Parathyroid adenoma (tissue), 2 donors: ENCODE measurements around the gene OR51V1.

Source experiments
- H2AFZ ChIP-seq: fragments of 300-600 bp; sonication (generic); one replicate; pipeline ENCODE4 v1.7.0; 2017; ENCODE audit warnings: antibody characterized with exemption, mild to moderate bottlenecking
- H3K27ac ChIP-seq: fragments of 300-600 bp; sonication (generic); one replicate; pipeline ENCODE4 v1.7.0; 2017
- H3K27me3 ChIP-seq: fragments of 300-600 bp; sonication (generic); one replicate; pipeline ENCODE4 v1.7.0; 2017; ENCODE audit warnings: low read length; ENCODE audit not compliant: control insufficient read depth, insufficient read depth
- H3K36me3 ChIP-seq: fragments of 300-600 bp; sonication (generic); one replicate; pipeline ENCODE4 v1.7.0; 2017; ENCODE audit warnings: low read length; ENCODE audit not compliant: control insufficient read depth, insufficient read depth
- H3K4me1 ChIP-seq: fragments of 300-600 bp; sonication (generic); one replicate; pipeline ENCODE4 v1.7.0; 2017; ENCODE audit warnings: control low read depth
- H3K4me2 ChIP-seq: fragments of 300-600 bp; sonication (generic); one replicate; pipeline ENCODE4 v1.7.0; 2017; ENCODE audit warnings: low read length
- H3K4me3 ChIP-seq: fragments of 300-600 bp; sonication (generic); one replicate; pipeline ENCODE4 v1.7.0; 2017; ENCODE audit warnings: low read depth, low read length
- H3K79me2 ChIP-seq: fragments of 300-600 bp; sonication (generic); one replicate; pipeline ENCODE4 v1.7.0; 2017; ENCODE audit warnings: control low read depth
- H3K9ac ChIP-seq: fragments of 300-600 bp; sonication (generic); one replicate; pipeline ENCODE4 v1.7.0; 2017; ENCODE audit warnings: mild to moderate bottlenecking
- H3K9me3 ChIP-seq: fragments of 300-600 bp; sonication (generic); one replicate; pipeline ENCODE4 v1.7.0; 2017; ENCODE audit warnings: low read length; ENCODE audit not compliant: control insufficient read depth
- TF ChIP-seq, protein P1 (sequence below): fragments of 300-600 bp; sonication (generic); IDR thresholded peaks from one replicate; pipeline ENCODE4 v1.7.0; 2017; ENCODE audit warnings: antibody characterized with exemption, mild to moderate bottlenecking
- donor health status: primary hyperparathyroidism.

The OR51V1 gene

DNA sequence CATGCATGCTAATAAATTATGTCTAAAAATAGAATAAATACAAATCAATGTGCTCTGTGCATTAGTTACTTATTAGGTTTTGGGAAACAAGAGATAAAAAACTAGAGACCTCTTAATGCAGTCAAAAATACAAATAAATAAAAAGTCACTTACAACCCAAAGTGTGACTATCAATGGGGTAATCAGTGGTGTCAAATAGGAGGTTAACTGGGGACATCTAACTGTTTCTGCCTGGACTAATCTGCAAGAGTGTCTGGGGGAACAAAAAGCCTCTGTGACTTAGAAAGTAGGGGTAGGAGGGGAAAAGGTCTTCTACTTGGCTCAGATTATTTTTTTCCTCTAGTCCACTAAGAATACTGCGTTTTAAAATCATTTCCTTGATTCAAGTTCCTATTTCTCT, 27.2 kb upstream of the OR51V1 start:
- Histone ChIP-seq H3K79me2 (no peaks in the 10 kb centered on the region), H2AFZ (no peak overlapping the region), H3K36me3 (no peaks in the 10 kb centered on the region), H3K9me3 (no peaks in the 10 kb centered on the region), H3K9ac (no peak overlapping the region), H3K4me3 (no peak overlapping the region), H3K27ac (no peak overlapping the region), H3K4me2 (no peak overlapping the region), H3K27me3 (no peaks in the 10 kb centered on the region), H3K4me1 (no peaks in the 10 kb centered on the region)
- TF ChIP-seq, protein P1, sequence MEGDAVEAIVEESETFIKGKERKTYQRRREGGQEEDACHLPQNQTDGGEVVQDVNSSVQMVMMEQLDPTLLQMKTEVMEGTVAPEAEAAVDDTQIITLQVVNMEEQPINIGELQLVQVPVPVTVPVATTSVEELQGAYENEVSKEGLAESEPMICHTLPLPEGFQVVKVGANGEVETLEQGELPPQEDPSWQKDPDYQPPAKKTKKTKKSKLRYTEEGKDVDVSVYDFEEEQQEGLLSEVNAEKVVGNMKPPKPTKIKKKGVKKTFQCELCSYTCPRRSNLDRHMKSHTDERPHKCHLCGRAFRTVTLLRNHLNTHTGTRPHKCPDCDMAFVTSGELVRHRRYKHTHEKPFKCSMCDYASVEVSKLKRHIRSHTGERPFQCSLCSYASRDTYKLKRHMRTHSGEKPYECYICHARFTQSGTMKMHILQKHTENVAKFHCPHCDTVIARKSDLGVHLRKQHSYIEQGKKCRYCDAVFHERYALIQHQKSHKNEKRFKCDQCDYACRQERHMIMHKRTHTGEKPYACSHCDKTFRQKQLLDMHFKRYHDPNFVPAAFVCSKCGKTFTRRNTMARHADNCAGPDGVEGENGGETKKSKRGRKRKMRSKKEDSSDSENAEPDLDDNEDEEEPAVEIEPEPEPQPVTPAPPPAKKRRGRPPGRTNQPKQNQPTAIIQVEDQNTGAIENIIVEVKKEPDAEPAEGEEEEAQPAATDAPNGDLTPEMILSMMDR = no peak

DNA sequence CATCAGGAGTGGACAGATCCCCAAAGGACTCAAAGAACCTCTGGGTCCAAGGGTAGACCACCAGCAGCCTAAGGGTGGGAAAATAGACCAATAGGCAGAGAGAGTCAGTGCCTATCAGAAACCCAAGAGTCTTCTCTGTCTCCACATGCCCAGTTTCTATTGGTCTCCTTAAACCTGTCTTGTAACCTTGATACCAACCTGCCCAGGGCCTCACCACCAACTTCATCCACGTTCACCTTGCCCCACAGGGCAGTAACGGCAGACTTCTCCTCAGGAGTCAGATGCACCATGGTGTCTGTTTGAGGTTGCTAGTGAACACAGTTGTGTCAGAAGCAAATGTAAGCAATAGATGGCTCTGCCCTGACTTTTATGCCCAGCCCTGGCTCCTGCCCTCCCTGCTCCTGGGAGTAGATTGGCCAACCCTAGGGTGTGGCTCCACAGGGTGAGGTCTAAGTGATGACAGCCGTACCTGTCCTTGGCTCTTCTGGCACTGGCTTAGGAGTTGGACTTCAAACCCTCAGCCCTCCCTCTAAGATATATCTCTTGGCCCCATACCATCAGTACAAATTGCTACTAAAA, 26.3 kb upstream of the OR51V1 start, which contains the start of gene HBB:
TSS of gene HBB (minus strand) at position 340 of the 579 bp plus-strand sequence. CDS start at position 290, 50 bp downstream.
- TF ChIP-seq, protein P1 = no peak
- Histone ChIP-seq H3K27ac (no peak within 1 kb of the TSS), H3K36me3 (no peaks in the 10 kb centered on the region), H3K79me2 (no peaks in the 10 kb centered on the region), H2AFZ (no peak within 1 kb of the TSS), H3K9ac (no peak within 1 kb of the TSS), H3K4me1 (no peaks in the 10 kb centered on the region), H3K4me2 (no peak within 1 kb of the TSS), H3K9me3 (no peaks in the 10 kb centered on the region), H3K27me3 (no peaks in the 10 kb centered on the region), H3K4me3 (no peak within 1 kb of the TSS)

DNA sequence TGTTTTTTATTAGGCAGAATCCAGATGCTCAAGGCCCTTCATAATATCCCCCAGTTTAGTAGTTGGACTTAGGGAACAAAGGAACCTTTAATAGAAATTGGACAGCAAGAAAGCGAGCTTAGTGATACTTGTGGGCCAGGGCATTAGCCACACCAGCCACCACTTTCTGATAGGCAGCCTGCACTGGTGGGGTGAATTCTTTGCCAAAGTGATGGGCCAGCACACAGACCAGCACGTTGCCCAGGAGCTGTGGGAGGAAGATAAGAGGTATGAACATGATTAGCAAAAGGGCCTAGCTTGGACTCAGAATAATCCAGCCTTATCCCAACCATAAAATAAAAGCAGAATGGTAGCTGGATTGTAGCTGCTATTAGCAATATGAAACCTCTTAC, 25.0 kb upstream of the OR51V1 start:
- H3K36me3 ChIP-seq = no peaks in the 10 kb centered on the region
- no peaks in the 10 kb centered on the region for H3K4me1 ChIP-seq
- no peaks in the 10 kb centered on the region for H3K79me2 ChIP-seq
- H3K9ac ChIP-seq = no peak overlapping the region
- H3K27ac ChIP-seq = no peak overlapping the region
- no peak overlapping the region for H3K4me2 ChIP-seq
- no peaks in the 10 kb centered on the region for H3K27me3 ChIP-seq
- no peak overlapping the region for H3K4me3 ChIP-seq
- H3K9me3 ChIP-seq = no peaks in the 10 kb centered on the region
- no peak overlapping the region for H2AFZ ChIP-seq
- TF ChIP-seq, protein P1 = no peak

DNA sequence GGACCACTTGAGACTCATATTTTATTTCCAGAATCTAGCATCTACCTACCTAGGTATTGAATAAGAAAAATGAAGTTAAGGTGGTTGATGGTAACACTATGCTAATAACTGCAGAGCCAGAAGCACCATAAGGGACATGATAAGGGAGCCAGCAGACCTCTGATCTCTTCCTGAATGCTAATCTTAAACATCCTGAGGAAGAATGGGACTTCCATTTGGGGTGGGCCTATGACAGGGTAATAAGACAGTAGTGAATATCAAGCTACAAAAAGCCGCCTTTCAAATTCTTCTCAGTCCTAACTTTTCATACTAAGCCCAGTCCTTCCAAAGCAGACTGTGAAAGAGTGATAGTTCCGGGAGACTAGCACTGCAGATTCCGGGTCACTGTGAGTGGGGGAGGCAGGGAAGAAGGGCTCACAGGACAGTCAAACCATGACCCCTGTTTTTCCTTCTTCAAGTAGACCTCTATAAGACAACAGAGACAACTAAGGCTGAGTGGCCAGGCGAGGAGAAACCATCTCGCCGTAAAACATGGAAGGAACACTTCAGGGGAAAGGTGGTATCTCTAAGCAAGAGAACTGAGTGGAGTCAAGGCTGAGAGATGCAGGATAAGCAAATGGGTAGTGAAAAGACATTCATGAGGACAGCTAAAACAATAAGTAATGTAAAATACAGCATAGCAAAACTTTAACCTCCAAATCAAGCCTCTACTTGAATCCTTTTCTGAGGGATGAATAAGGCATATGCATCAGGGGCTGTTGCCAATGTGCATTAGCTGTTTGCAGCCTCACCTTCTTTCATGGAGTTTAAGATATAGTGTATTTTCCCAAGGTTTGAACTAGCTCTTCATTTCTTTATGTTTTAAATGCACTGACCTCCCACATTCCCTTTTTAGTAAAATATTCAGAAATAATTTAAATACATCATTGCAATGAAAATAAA, 24.3 kb upstream of the OR51V1 start:
- Histone ChIP-seq H3K9me3 (no peaks in the 10 kb centered on the region), H3K79me2 (no peaks in the 10 kb centered on the region), H3K27ac (no peak overlapping the region), H3K4me1 (no peaks in the 10 kb centered on the region), H2AFZ (no peak overlapping the region), H3K27me3 (no peaks in the 10 kb centered on the region), H3K36me3 (no peaks in the 10 kb centered on the region), H3K4me2 (no peak overlapping the region), H3K9ac (no peak overlapping the region), H3K4me3 (no peak overlapping the region)
- TF ChIP-seq, protein P1 = no peak
